T47D (cell line): Measurements from ENCODE around the gene DPYD.

Experiments used
- DNase-seq, 2 experiments: peaks; one replicate each; pipeline versions ENCODE4 v3.0.0 to v3.0.0-alpha.2; 2011 to 2012; ENCODE audit warnings: low read depth in 1 of 2, low spot score in 1 of 2
- JUND ChIP-seq: IDR thresholded peaks from 2 replicates; pipeline ENCODE4 v1.6.1; 2012; ENCODE audit warnings: low read depth
- in situ Hi-C: cut with HindIII; loops from 2 replicates; pipeline ENCODE4 v1.10.0; 2016; ENCODE audit warnings: low sequenced_read_pairs, low pct_unique_long_range_greater_than_20kb

DPYD gene

GRCh38 chr1:97159342-97159741 is 761.5 kb downstream of the DPYD start:
- in situ Hi-C loops = no loop called here
- DNase-seq = no peak
- TF ChIP-seq JUND = no peak

DNA sequence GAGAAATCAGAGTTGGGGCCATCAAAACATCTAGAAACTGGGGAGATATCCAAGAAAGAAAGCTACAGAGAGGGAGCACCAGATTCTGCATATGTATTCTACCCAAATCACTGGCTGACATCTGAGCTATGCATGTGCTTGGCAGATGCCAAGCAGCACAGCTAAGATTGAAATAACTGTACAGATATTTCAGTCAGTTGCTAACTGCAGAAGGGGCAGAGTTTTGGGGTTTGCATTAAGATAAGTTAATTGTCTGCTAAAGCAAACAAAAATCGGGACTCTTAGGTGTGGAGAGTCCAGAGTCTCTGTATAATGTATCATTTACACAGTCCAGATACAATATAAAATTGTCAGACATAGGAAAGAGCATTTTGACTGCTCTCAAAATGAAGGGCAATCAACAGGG is 762.1 kb downstream of the DPYD start:
- in situ Hi-C loops = no loop called here
- DNase-seq = no peak
- no peak for TF ChIP-seq JUND

GRCh38 chr1:97157991-97158390 is 762.8 kb downstream of the DPYD start:
- no peak for DNase-seq
- in situ Hi-C loops = no loop called here
- no peak for TF ChIP-seq JUND

DNA sequence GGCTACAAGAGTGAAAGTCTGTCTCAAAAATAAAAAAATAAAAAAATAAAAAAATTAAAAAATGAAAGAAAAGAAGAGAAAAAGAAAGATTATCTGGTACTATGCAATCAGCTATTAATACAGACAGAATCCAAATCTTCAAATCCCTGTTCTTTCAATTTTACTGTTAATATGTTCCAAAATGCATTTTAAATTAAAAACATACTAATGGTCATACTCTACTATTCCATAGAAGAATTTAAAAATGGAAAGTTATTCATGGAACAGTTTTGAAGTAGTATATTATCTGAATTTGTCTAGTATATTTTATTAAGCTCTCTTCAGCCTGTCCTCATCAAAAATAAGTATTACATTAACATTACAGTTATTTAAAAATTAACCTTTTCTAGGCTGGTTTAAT is 769.2 kb downstream of the DPYD start:
- in situ Hi-C loops = no loop called here
- no peak for TF ChIP-seq JUND
- no peak for DNase-seq

DNA sequence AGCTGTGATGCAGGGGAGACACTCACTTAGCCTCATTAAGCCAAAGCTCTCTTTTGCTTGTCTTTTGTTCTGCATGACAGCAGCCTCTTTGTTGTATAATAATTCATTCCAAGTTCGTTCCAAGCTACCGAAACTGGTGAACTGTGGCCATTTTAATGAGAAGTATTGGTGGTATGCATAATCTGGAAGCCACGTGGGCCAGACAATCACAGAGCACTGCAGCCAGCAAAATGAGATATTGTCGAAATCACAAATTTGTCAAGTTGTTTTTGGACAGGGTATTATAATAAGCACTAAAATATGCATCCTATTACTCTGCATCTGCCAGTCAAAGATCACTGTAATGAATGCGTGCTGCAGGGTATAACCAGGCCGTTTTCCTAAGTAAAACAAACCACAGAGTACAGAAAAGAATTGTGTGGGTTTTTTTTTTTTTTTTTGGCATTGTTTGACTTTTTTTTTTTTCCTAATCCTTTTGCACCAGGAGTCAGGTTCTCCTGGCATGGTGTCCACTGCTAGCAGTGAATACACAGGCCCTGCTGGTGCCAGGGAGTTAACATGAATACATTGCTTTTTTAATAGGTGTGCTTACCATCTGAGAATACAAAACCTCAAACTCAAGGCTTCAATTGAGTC is 775.4 kb downstream of the DPYD start:
- in situ Hi-C loops = no loop called here
- no peak for DNase-seq
- TF ChIP-seq JUND = no peak

- no peak for DNase-seq
- in situ Hi-C loops = no loop called here
Measured at GRCh38 chr1:97144527-97144926, 776.3 kb downstream of the DPYD start.

DNA sequence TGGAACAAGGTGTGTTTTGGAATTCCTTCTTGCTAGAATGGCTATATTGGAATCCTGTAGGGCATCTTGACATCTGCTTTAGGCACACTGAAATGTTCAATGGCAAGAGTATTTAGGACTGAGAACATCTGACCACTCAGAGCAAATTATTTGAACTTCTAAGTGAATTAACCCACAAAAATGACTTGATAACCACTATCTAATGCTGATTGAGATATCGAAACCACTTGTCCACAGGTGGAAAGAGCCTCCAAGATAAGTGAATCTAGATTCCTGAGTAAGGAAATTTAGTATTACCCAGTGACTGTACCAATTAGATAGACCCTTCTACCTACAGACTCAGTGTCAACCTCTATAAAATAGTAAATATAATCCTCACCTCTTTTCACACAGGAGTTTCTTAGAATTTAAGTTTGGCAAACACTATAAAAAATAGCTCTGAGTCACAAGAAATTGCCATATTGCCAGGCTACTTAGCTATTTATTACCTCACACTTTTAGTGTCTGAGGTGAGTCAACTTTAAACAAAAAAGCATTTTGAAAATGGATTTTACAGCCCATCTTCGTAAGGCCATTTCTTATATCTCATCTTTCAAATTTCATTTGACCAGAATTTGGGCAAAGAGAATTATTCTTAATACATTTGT is 777.5 kb downstream of the DPYD start:
- TF ChIP-seq JUND = no peak

More at GRCh38 chr1:97144527-97144926, 776.3 kb downstream of the DPYD start:
- TF ChIP-seq JUND = no peak

DNA sequence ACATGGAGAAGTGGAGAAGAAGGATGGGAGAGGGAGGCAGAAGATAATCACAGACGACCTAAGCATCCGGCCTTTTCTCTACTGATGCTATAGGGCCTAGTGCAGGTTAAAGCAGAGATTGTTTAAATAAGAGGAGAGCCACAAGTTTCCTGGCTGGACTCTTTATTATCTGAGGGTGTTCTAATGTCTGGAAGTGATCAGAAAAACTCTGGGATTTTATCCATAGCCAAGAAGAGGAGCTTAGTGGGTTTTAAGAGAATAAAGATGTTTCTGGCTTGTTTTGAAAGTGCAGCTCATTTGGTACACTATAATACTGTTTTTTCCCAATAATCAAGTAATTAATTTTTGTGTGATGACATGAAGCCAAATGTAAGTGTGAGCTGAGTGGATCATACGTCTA is 780.2 kb downstream of the DPYD start:
- no peak for TF ChIP-seq JUND
- no peak for DNase-seq
- in situ Hi-C loops = no loop called here

More for the DNA sequence above, 777.5 kb downstream of the DPYD start:
- in situ Hi-C loops = no loop called here
- DNase-seq = no peak

DNA sequence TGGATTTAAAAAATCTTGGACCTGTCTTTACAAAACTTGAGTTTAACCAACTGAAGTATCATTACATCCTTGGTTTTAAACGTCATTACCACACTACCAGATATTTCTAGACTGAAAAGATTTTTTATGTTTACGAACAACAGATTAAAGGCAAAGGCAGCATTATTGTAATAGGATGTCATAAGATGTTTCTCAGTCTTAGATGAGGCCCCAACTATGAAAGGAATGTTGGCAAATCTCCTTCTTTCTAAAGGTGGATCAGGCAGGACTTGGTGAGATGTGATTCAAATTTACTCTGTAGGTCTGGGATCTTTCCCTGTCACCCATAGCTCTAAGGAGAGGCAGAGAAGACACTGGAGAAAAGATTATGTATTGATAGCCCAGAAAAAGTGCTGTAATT is 781.3 kb downstream of the DPYD start:
- TF ChIP-seq JUND = no peak
- in situ Hi-C loops = no loop called here
- DNase-seq = no peak

GRCh38 chr1:97138515-97139032 is 782.3 kb downstream of the DPYD start:
- TF ChIP-seq JUND = no peak
- no peak for DNase-seq
- in situ Hi-C loops = no loop called here

DNA sequence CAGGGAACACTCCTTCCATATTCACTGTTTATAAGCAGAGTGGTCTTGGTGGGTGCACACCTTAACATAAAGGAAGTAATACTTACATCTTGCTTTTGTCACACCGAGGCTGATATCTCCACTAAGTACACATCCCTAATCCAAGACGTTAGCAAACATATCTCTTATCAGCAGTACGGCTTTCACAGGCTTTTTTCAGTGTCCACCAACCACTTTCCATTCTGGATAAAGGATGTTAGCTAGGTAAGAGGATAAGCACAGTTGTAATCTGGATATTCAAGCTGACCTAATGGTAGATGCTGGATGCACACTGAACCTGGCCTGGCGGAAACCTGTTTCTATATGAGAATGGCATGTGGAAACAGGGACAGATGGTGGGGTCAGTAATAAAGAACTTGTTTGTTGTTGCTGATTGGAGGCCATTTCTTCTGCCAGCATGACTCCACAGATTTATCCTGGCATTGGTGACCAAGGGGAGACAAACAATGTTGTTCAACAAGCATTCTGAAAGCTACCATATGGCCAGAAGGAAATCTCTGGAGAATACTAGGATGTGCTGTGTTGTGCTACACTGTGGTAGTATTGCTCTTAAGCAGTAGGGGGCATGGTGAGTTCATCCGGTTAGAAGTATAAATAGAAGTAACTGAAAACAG is 782.8 kb downstream of the DPYD start:
- peak; percentile 4 to 69 for DNase-seq
- TF ChIP-seq JUND = no peak
- in situ Hi-C loops = no loop called here

GRCh38 chr1:97136996-97137395 is 783.8 kb downstream of the DPYD start:
- no peak for TF ChIP-seq JUND
- in situ Hi-C loops = no loop called here

GRCh38 chr1:97135972-97136371 is 784.9 kb downstream of the DPYD start:
- in situ Hi-C loops = no loop called here
- DNase-seq = no peak
- no peak for TF ChIP-seq JUND

More at GRCh38 chr1:97136996-97137395, 783.8 kb downstream of the DPYD start:
- no peak for DNase-seq
